Tibial artery (tissue), 4 donors: ENCODE data around the gene FEN1.

ENCODE experiments used
- DNase-seq, 2 donors: peaks; one replicate each; pipeline ENCODE4 v3.0.0-alpha.2; 2019
- H3K27ac ChIP-seq, 2 donors: fragments of 200-600 bp; sonication (generic) in 1 of 2; 1 replicate in 1 of 2; 2 replicates in 1 of 2; pipeline ENCODE4 v1.5.1; 2018 to 2019; ENCODE audit warnings: mild to moderate bottlenecking in 1 of 2
- H3K27me3 ChIP-seq, 2 donors: fragments of 200-600 bp; sonication (generic) in 1 of 2; one replicate each; pipeline versions ENCODE4 v1.5.1 to v1.6.0; 2016 to 2019
- H3K36me3 ChIP-seq, 3 donors: fragments of 200-600 bp; sonication (generic) in 2 of 3; one replicate each; pipeline ENCODE4 v1.5.1; 2016 to 2019; ENCODE audit warnings: mild to moderate bottlenecking in 2 of 3
- H3K4me1 ChIP-seq, 4 donors: fragments of 200-600 bp; sonication (generic) in 2 of 4; 1 replicate in 3 of 4; 2 replicates in 1 of 4; pipeline ENCODE4 v1.5.1; 2016 to 2019
- H3K4me3 ChIP-seq, 2 donors: fragments of 200-600 bp; sonication (generic) in 1 of 2; 1 replicate in 1 of 2; 2 replicates in 1 of 2; pipeline ENCODE4 v1.5.1; 2018 to 2019; ENCODE audit warnings: mild to moderate bottlenecking in 2 of 2
- H3K9me3 ChIP-seq, 3 donors: fragments of 200-600 bp; sonication (generic) in 1 of 3; one replicate each; pipeline ENCODE4 v1.5.1; 2016 to 2019
- CTCF ChIP-seq, 2 experiments: fragments of 200-600 bp in 1 of 2; fragments of 450-650 bp in 1 of 2; IDR thresholded peaks; one replicate each; pipeline ENCODE4 v1.5.1; 2017 to 2019; ENCODE audit warnings: antibody characterized with exemption in 2 of 2, mild to moderate bottlenecking in 1 of 2, moderate library complexity in 1 of 2
- intact Hi-C: fragments of 100-400 bp; cut with DNase I; formaldehyde crosslinking; loops from one replicate; pipeline ENCODE4 v1.15.0; 2023; ENCODE audit warnings: low total_unique reads

FEN1 gene

GRCh38 chr11:61775106-61775505 is 17.6 kb upstream of the FEN1 start:
- Histone ChIP-seq H3K27ac (no peak overlapping the region), H3K4me1 (peaks cover 0 to 11% (median 8%) of the 10 kb centered on the region in 4 donors), H3K9me3 (no peaks in the 10 kb centered on the region), H3K36me3 (no peaks in the 10 kb centered on the region), H3K27me3 (peaks cover 0 to 7% of the 10 kb centered on the region in 2 donors), H3K4me3 (no peak overlapping the region)
- intact Hi-C loops, result no loop called here
- TF ChIP-seq CTCF (IDR thresholded peaks at IDR 0.05), result no peak
- no peak for DNase-seq

DNA sequence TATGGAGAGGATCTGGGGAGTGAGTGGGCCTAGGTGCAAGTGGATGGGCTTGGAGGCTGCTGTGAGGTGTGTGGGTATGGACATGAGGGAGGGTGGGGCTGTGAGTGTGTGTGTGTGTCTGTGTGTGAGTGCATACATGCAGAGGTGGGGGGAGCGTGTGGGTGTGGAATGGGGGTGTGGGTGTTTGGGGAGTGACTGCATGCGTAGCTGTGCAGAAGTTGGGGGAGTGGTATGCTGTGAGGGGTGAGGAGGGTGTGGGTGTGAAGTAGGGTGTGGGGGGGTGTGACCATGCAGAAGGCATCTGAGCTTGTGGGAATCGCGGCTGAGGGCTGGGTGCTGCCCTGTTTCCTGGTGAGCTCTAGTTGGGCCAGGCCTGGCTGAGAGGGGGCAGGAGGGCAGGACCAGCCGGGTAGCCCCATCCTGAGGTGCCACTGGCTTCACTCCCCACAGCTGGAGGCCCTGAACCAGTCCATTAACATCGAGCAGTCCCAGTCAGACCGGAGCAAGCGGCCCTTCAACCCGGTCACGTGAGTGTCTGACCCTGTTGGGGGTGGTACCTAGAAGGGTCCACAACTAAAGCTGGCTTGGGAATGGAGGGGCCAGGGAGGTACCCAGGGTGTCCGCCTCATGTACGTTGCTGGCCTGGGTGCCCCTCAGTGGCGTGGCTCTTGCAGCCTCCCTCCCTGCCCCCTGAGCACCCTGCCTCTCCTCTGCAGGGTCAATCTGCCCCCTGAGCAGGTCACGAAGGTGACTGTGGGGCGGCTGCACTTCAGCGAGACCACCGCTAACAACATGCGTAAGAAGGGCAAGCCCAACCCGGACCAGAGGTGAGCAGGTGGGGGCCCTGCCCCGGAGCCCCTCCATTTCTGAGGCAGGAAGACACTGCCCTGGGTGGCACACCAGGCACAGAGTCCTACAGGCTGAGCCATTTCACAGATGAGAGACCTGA is 16.8 kb upstream of the FEN1 start:
- intact Hi-C loops, result no loop called here
- peaks cover 0 to 7% of the 10 kb centered on the region in 2 donors for H3K27me3 ChIP-seq
- H3K9me3 ChIP-seq, result no peaks in the 10 kb centered on the region
- no peak overlapping the region for H3K27ac ChIP-seq
- H3K4me3 ChIP-seq, result no peak overlapping the region
- no peak for TF ChIP-seq CTCF (IDR thresholded peaks at IDR 0.05)
- H3K4me1 ChIP-seq, result peaks cover 0 to 11% (median 8%) of the 10 kb centered on the region in 4 donors
- no peaks in the 10 kb centered on the region for H3K36me3 ChIP-seq
- DNase-seq, result no peak

GRCh38 chr11:61776561-61777075 is 16.1 kb upstream of the FEN1 start:
- intact Hi-C loops, result no loop called here

DNA sequence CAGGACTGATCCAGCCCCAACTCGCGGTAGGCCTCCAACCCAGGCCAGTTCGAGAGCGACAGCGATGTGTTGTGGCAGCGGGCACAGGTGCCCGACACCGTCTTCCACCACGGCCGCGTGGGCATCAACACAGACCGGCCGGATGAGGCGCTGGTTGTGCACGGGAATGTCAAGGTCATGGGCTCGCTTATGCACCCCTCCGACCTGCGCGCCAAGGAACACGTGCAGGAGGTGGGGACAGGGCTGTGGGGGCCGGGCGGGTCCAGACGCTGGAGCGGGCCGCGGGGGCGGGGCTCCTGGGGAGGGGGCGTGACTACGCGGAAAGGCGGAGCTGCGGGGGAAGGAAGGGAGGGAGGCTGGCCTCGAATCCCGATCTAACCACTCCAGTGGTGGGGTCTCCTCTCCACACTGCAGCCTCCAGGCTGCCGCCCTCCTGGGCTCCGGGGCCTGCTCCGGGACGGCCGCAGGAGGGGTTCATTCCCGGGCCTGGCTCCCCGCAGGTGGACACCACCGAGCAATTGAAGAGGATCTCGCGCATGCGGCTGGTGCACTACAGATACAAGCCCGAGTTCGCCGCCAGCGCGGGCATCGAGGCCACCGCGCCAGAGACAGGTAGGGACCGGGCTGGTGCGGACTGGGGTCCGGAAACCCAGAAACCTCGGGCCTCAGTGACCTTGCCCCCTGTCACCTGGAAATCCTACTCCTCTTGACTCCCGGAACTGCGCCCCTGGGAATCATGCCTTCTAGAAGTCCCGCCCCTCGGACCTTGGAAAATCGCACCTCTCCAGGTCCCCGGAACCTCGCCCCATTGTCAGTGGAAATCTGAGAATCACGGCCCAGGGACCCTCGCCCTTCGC is 15.2 kb upstream of the FEN1 start:
- DNase-seq, result no peak
- Histone ChIP-seq H3K4me3 (peak overlapping the region; percentile 21 to 33), H3K9me3 (no peaks in the 10 kb centered on the region), H3K27ac (no peak overlapping the region), H3K27me3 (peaks cover 0 to 7% of the 10 kb centered on the region in 2 donors), H3K36me3 (no peaks in the 10 kb centered on the region), H3K4me1 (peaks cover 0 to 11% (median 8%) of the 10 kb centered on the region in 4 donors)
- intact Hi-C loops, result no loop called here
- no peak for TF ChIP-seq CTCF (IDR thresholded peaks at IDR 0.05)

More at GRCh38 chr11:61776561-61777075, 16.1 kb upstream of the FEN1 start:
- Histone ChIP-seq H3K27ac (no peak overlapping the region), H3K36me3 (no peaks in the 10 kb centered on the region), H3K9me3 (no peaks in the 10 kb centered on the region), H3K27me3 (peaks cover 0 to 7% of the 10 kb centered on the region in 2 donors), H3K4me1 (peaks cover 0 to 11% (median 8%) of the 10 kb centered on the region in 4 donors), H3K4me3 (no peak overlapping the region)
- no peak for DNase-seq
- TF ChIP-seq CTCF (IDR thresholded peaks at IDR 0.05), result peak; percentile 29 to 30

DNA sequence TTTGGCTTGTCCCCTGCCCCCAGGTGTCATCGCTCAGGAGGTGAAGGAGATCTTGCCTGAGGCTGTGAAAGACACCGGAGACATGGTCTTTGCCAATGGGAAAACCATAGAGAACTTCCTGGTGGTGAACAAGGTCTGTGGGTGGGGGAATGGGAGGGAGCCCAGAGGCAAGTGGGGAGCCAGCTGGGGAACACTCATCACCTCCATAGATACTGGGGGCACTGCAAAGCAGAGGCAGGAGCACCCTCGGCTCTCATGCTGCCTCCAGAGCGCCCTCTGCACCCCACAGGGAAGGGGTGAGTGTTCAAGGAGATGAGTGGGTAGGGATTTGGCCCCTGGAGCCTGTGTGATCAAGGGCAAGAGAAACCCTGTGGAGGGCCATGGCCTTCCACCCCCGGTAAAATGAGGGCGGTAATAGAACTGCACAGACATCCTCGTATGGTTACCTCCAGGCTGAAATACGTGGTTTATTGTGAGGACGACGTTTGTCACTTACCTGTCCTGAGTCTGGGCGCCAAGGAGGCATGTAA is 14.3 kb upstream of the FEN1 start:
- Histone ChIP-seq H3K27ac (no peak overlapping the region), H3K36me3 (peaks cover 0 to 2% (median 0%) of the 10 kb centered on the region in 3 donors), H3K27me3 (peaks cover 0 to 7% of the 10 kb centered on the region in 2 donors), H3K4me1 (peaks cover 0 to 11% (median 8%) of the 10 kb centered on the region in 4 donors), H3K9me3 (no peaks in the 10 kb centered on the region), H3K4me3 (no peak overlapping the region)
- no peak for DNase-seq
- intact Hi-C loops, result no loop called here
- TF ChIP-seq CTCF (IDR thresholded peaks at IDR 0.05), result no peak
